ENCODE results near the gene RHBDD2.
A peak's percentile ranks its signal among the peaks of the same experiment; 100 is the strongest.

- TF ChIP-seq CTCF (IDR thresholded peaks at IDR 0.05 in 2 of 3, conservative IDR thresholded peaks at IDR 0.05 in 1 of 3; ENCODE audit: insufficient read depth in 2 of 3, low read depth in 1 of 3, low read length in 3 of 3): 0 out of 6 replicates have a peak, but pooled peaks of 1 of the 3 experiments have one; percentile 7
- TF ChIP-seq NCOA2 (IDR thresholded peaks at IDR 0.05; ENCODE audit: partially characterized antibody in 2 of 2): no peak
- no peak for TF ChIP-seq SP1 (CRISPR knock-in tag; IDR thresholded peaks at IDR 0.05)
- no peak for TF ChIP-seq ESRRA (IDR thresholded peaks at IDR 0.05; ENCODE audit: borderline replicate concordance, low read depth)
- TF ChIP-seq FOXA3 (CRISPR knock-in tag; conservative IDR thresholded peaks at IDR 0.05 in 1 of 2, IDR thresholded peaks at IDR 0.05 in 1 of 2): no peak
- no peak for TF ChIP-seq EZH2 (IDR thresholded peaks at IDR 0.05; ENCODE audit: borderline replicate concordance, low read depth, low read length)
- no peak for TF ChIP-seq XRCC4 (IDR thresholded peaks at IDR 0.05; ENCODE audit: extremely low read depth, insufficient read depth, insufficient read length)
- TF ChIP-seq ETV5 (CRISPR knock-in tag; IDR thresholded peaks at IDR 0.05; ENCODE audit: low read depth): no peak
- TF ChIP-seq BRCA1 (IDR thresholded peaks at IDR 0.05): no peak
- no peak for TF ChIP-seq BRCA1 (CRISPR knock-in tag; IDR thresholded peaks at IDR 0.05)
- TF ChIP-seq ZNF274 (IDR thresholded peaks at IDR 0.05; ENCODE audit: borderline replicate concordance, low read depth, low read length): no peak
- no peak for TF ChIP-seq ATF6 (CRISPR knock-in tag; IDR thresholded peaks at IDR 0.05)
- TF ChIP-seq RBM22 (IDR thresholded peaks at IDR 0.05; ENCODE audit: low read depth, low read length, poor library complexity, severe bottlenecking): no peak
- TF ChIP-seq PRPF4 (IDR thresholded peaks at IDR 0.05; ENCODE audit: insufficient read depth, low read depth, low read length, poor library complexity, severe bottlenecking): no peak
Measured at GRCh38 chr7:75881436-75882095, 2.7 kb downstream of the RHBDD2 start.

Measured in K562 (cell line).